AG04450 (cell line): ENCODE results near the gene MTF2. TPM values are rescaled to one million over a fixed set of nuclear protein-coding genes. Genes with fewer than 3 reads are reported as not detected.

ENCODE experiments used
- CTCF ChIA-PET: fragments of 300-600, 350-600 bp; formaldehyde crosslinking; extraction: SDS; loops from one replicate; lab custom pipeline; 2022; ENCODE audit warnings: antibody characterized with exemption, inconsistent platforms; lab: Charles Lee
- POLR2A ChIA-PET: fragments of 350-600 bp; formaldehyde crosslinking; extraction: SDS; loops from one replicate; lab custom pipeline; 2021; ENCODE audit warnings: antibody characterized with exemption, inconsistent platforms; lab: Yijun Ruan, JAX
- DNase-seq: peaks from one replicate; pipeline ENCODE4 v3.0.0-alpha.2; 2011; ENCODE audit warnings: low read depth, low spot score
- H3K27ac ChIP-seq: one replicate; pipeline ENCODE4 v1.5.1; 2012; ENCODE audit warnings: low read depth, low read length, control low read depth
- H3K27me3 ChIP-seq: one replicate; pipeline ENCODE4 v1.6.0; 2012; ENCODE audit warnings: low read length; ENCODE audit not compliant: control insufficient read depth, insufficient read depth
- H3K4me3 ChIP-seq: 2 replicates; pipeline ENCODE4 v1.5.1; 2011; ENCODE audit warnings: mild to moderate bottlenecking, low read depth, low read length, control low read depth
- H3K9me3 ChIP-seq: 2 replicates; pipeline ENCODE4 v1.5.1; 2012; ENCODE audit warnings: low read length; ENCODE audit not compliant: control insufficient read depth, insufficient read depth
- CTCF ChIP-seq: IDR thresholded peaks from 2 replicates; pipeline ENCODE4 v1.5.1; 2011; ENCODE audit warnings: low read depth, low read length, control low read depth, inconsistent platforms
- polyA plus RNA-seq: library from polyadenylated mRNA; depleted of rRNA; stranded (reverse); fragments of >200 nt; gene quantifications from 2 replicates; pipeline ENCODE4 v1.2.3, GENCODE V29; 2011

Gene MTF2
- polyA plus RNA-seq, 1 experiment: 23.9 TPM

- ChIA-PET POLR2A (interaction anchor here (1.3 kb wide), 1 partner anchor 98 kb away, joined by 3 read pairs; the partner anchor contains the start of gene MTF2), CTCF (interaction anchor here (0.6 kb wide), 1 partner anchor 97 kb away, joined by 3 read pairs; no protein-coding TSS in a partner anchor)
- Histone ChIP-seq H3K9me3 (no peaks in the 10 kb centered on the region; the same call in 1 of the 2 replicates), H3K4me3 (peak overlapping the region; percentile 98), H3K27ac (no peak overlapping the region), H3K27me3 (no peaks in the 10 kb centered on the region)
- TF ChIP-seq CTCF: no peak
- DNase-seq: no peak
Measured at GRCh38 chr1:93177991-93178390, 98.9 kb downstream of the MTF2 start.

- no peak for TF ChIP-seq CTCF
- Histone ChIP-seq H3K9me3 (no peaks in the 10 kb centered on the region; the same call in 1 of the 2 replicates), H3K4me3 (peak overlapping the region; percentile 98), H3K27me3 (no peaks in the 10 kb centered on the region), H3K27ac (no peak overlapping the region)
- ChIA-PET CTCF (interaction anchor here (0.6 kb wide), 1 partner anchor 1158 kb away, joined by 6 read pairs; no protein-coding TSS in a partner anchor), POLR2A (interaction anchor here (1.3 kb wide), 1 partner anchor 99 kb away, joined by 3 read pairs; the partner anchor contains the start of gene MTF2)
- no peak for DNase-seq
Measured at GRCh38 chr1:93178418-93178817, 99.3 kb downstream of the MTF2 start.

GRCh38 chr1:93179886-93180722 is 101.0 kb downstream of the MTF2 start, which contains the start of gene TMED5:
Gene TMED5 (minus strand): TSS chr1:93180413. CDS start chr1:93180242, 171 bp downstream.
- ChIA-PET POLR2A (interaction anchor here (0.8 kb wide), 1 partner anchor 62 kb away, joined by 3 read pairs; no protein-coding TSS in a partner anchor), CTCF (no interaction called here)
- H3K9me3 ChIP-seq: no peaks in the 10 kb centered on the region; the same call in 1 of the 2 replicates
- peak; percentile 96 for DNase-seq
- peak within 1 kb of the TSS; percentile 98 for H3K4me3 ChIP-seq
- TF ChIP-seq CTCF: peak; percentile 35
- no peaks in the 10 kb centered on the region for H3K27me3 ChIP-seq
- H3K27ac ChIP-seq: peak within 1 kb of the TSS; percentile 100

GRCh38 chr1:93180723-93181613 is 101.9 kb downstream of the MTF2 start, which contains the start of gene CCDC18:
Gene CCDC18 (plus strand): TSS chr1:93180724. CDS start chr1:93183362, 2,638 bp downstream.
- no peak for DNase-seq
- Histone ChIP-seq H3K9me3 (no peaks in the 10 kb centered on the region; the same call in 1 of the 2 replicates), H3K27ac (peak within 1 kb of the TSS; percentile 100), H3K4me3 (peak within 1 kb of the TSS; percentile 98), H3K27me3 (no peaks in the 10 kb centered on the region)
- no peak for TF ChIP-seq CTCF
- ChIA-PET POLR2A (no interaction called here), CTCF (interaction anchor here (0.6 kb wide), 1 partner anchor 158 kb away, joined by 4 read pairs; no protein-coding TSS in a partner anchor)
